ENCODE data around the gene RBM15B. TPM values are rescaled to one million over a fixed set of nuclear protein-coding genes. Genes with fewer than 3 reads are reported as not detected.
A peak's percentile ranks its signal among the peaks of the same experiment; 100 is the strongest.

Gene RBM15B
- total RNA-seq, 4 donors from 2014 or later: 33.6 to 50.9 (median 41.7) TPM

- DNase-seq (ENCODE audit: low spot score in 2 of 2): peak; percentile 46 to 67
- Histone ChIP-seq H3K27ac (no peak overlapping the region), H3K4me3 (no peak overlapping the region), H3K4me1 (peaks cover 28% of the 10 kb centered on the region), H3K27me3 (no peaks in the 10 kb centered on the region), H3K9me3 (no peaks in the 10 kb centered on the region), H3K36me3 (no peaks in the 10 kb centered on the region)
- WGBS: 96% methylated on average over 4 of the region's 4 CpGs
- TF ChIP-seq EP300 (IDR thresholded peaks at IDR 0.05) (no peak), CTCF (IDR thresholded peaks at IDR 0.05) (no peak), POLR2A (IDR thresholded peaks at IDR 0.05) (no peak), POLR2AphosphoS5 (IDR thresholded peaks at IDR 0.05) (no peak)
Measured at GRCh38 chr3:51382076-51382745, 8.9 kb upstream of the RBM15B start.

GRCh38 chr3:51382947-51383578 is 8.0 kb upstream of the RBM15B start:
- H3K36me3 ChIP-seq: peaks cover 3% of the 10 kb centered on the region
- H3K9me3 ChIP-seq: no peaks in the 10 kb centered on the region
- H3K27me3 ChIP-seq: no peaks in the 10 kb centered on the region
- peaks cover 37% of the 10 kb centered on the region for H3K4me1 ChIP-seq
- peak; percentile 32 to 53 for DNase-seq (ENCODE audit: low spot score in 2 of 2)
- WGBS: 92% methylated on average over 3 of the region's 3 CpGs
- H3K27ac ChIP-seq: no peak overlapping the region
- H3K4me3 ChIP-seq: no peak overlapping the region
- no peak for TF ChIP-seq EP300 (IDR thresholded peaks at IDR 0.05)

GRCh38 chr3:51384055-51384725 is 6.9 kb upstream of the RBM15B start:
- H3K27me3 ChIP-seq: no peaks in the 10 kb centered on the region
- no peaks in the 10 kb centered on the region for H3K9me3 ChIP-seq
- peaks cover 47% of the 10 kb centered on the region for H3K4me1 ChIP-seq
- H3K4me3 ChIP-seq: peak overlapping the region; percentile 75
- peak in 1 of 2 donors; percentile 83 for DNase-seq (ENCODE audit: low spot score in 2 of 2)
- peaks cover 14% of the 10 kb centered on the region for H3K36me3 ChIP-seq
- TF ChIP-seq CTCF (IDR thresholded peaks at IDR 0.05) (no peak), POLR2A (IDR thresholded peaks at IDR 0.05) (no peak)
- H3K27ac ChIP-seq: peak overlapping the region; percentile 85
- 0% methylated on average over 11 of the region's 29 CpGs for WGBS

- no peaks in the 10 kb centered on the region for H3K9me3 ChIP-seq
- peaks cover 15% of the 10 kb centered on the region for H3K36me3 ChIP-seq
Measured at GRCh38 chr3:51384726-51385473, 6.2 kb upstream of the RBM15B start, which contains the start of gene MANF. Gene MANF (plus strand): TSS chr3:51385291. CDS start chr3:51385343, 52 bp downstream.

GRCh38 chr3:51385621-51386091 is 5.4 kb upstream of the RBM15B start:
- H3K27me3 ChIP-seq: no peaks in the 10 kb centered on the region
- TF ChIP-seq CTCF (IDR thresholded peaks at IDR 0.05): no peak
- TF ChIP-seq POLR2AphosphoS5 (IDR thresholded peaks at IDR 0.05): no peak
- TF ChIP-seq POLR2A (IDR thresholded peaks at IDR 0.05): no peak
- no peak for TF ChIP-seq EP300 (IDR thresholded peaks at IDR 0.05)
- H3K36me3 ChIP-seq: peaks cover 15% of the 10 kb centered on the region
- H3K4me1 ChIP-seq: peaks cover 62% of the 10 kb centered on the region
- WGBS: 6% methylated on average over 18 of the region's 18 CpGs
- peak overlapping the region; percentile 85 for H3K27ac ChIP-seq
- H3K4me3 ChIP-seq: peak overlapping the region; percentile 75
- DNase-seq (ENCODE audit: low spot score in 2 of 2): no peak
- H3K9me3 ChIP-seq: no peaks in the 10 kb centered on the region

More at GRCh38 chr3:51384726-51385473, 6.2 kb upstream of the RBM15B start, which contains the start of gene MANF:
- Histone ChIP-seq H3K4me3 (peak within 1 kb of the TSS; percentile 75), H3K27ac (peak within 1 kb of the TSS; percentile 85), H3K4me1 (peaks cover 54% of the 10 kb centered on the region), H3K27me3 (no peaks in the 10 kb centered on the region)
- TF ChIP-seq EP300 (IDR thresholded peaks at IDR 0.05): no peak
- peak in 2 of 3 donors; percentile 33 to 57 for TF ChIP-seq POLR2AphosphoS5 (IDR thresholded peaks at IDR 0.05)
- peak; percentile 7 to 51 for TF ChIP-seq POLR2A (IDR thresholded peaks at IDR 0.05)
- DNase-seq (ENCODE audit: low spot score in 2 of 2): peak; percentile 99
- WGBS: 1% methylated on average over 16 of the region's 65 CpGs
